Mesenchymal stem cell (in vitro differentiated cells and primary cell): ENCODE data around the gene HDLBP.

ENCODE experiments used
- DNase-seq: peaks from one replicate; pipeline ENCODE4 v3.0.0-alpha.2; 2013
- H2AFZ ChIP-seq: one replicate; pipeline ENCODE4 v1.6.1; 2013; ENCODE audit warnings: low read depth, mild to moderate bottlenecking, control low read depth, inconsistent platforms, low read length, moderate library complexity
- H2AK5ac ChIP-seq: 2 replicates; pipeline ENCODE4 v1.6.1; 2013; ENCODE audit warnings: low read length, moderate library complexity, mild to moderate bottlenecking, inconsistent platforms; ENCODE audit not compliant: severe bottlenecking
- H2BK120ac ChIP-seq: one replicate; pipeline ENCODE4 v1.6.1; 2013; ENCODE audit warnings: low read depth, mild to moderate bottlenecking, inconsistent platforms, low read length, moderate library complexity
- H2BK12ac ChIP-seq, 2 experiments: one replicate each; pipeline ENCODE4 v1.6.1; 2013; ENCODE audit warnings: inconsistent platforms in 2 of 2, low read length in 2 of 2, mild to moderate bottlenecking in 2 of 2, moderate library complexity in 2 of 2, control low read depth in 1 of 2
- H2BK15ac ChIP-seq: one replicate; pipeline ENCODE4 v1.6.1; 2013; ENCODE audit warnings: mild to moderate bottlenecking, low read depth, inconsistent platforms; ENCODE audit not compliant: poor library complexity, severe bottlenecking
- H2BK5ac ChIP-seq: 2 replicates; pipeline ENCODE4 v1.6.1; 2013; ENCODE audit warnings: low read depth, mild to moderate bottlenecking, low read length, control low read depth, inconsistent platforms; ENCODE audit not compliant: poor library complexity, severe bottlenecking
- H3K14ac ChIP-seq, 2 experiments: one replicate each; pipeline ENCODE4 v1.6.1; 2013; ENCODE audit warnings: inconsistent platforms in 2 of 2, low read length in 2 of 2, control low read depth in 1 of 2, mild to moderate bottlenecking in 1 of 2, moderate library complexity in 1 of 2
- H3K18ac ChIP-seq, 2 experiments: one replicate each; pipeline ENCODE4 v1.6.1; 2013; ENCODE audit warnings: inconsistent platforms in 2 of 2, low read length in 2 of 2, control low read depth in 1 of 2, low read depth in 1 of 2, mild to moderate bottlenecking in 1 of 2
- H3K23ac ChIP-seq, 2 experiments: one replicate each; pipeline ENCODE4 v1.6.1; 2013; ENCODE audit warnings: inconsistent platforms in 2 of 2, low read length in 2 of 2, mild to moderate bottlenecking in 2 of 2, moderate library complexity in 2 of 2, control low read depth in 1 of 2
- H3K27ac ChIP-seq: 2 replicates; pipeline ENCODE4 v1.5.1; 2013; ENCODE audit warnings: mild to moderate bottlenecking, moderate library complexity, low read length, control low read depth, inconsistent platforms; ENCODE audit not compliant: poor library complexity, severe bottlenecking
- H3K27me3 ChIP-seq, 2 experiments: 2 replicates each; pipeline versions ENCODE4 v1.6.1 to v1.7.0; 2013; ENCODE audit warnings: low read length in 2 of 2, mild to moderate bottlenecking in 2 of 2, moderate library complexity in 2 of 2, control low read depth in 1 of 2, inconsistent platforms in 1 of 2; ENCODE audit not compliant: control insufficient read depth in 1 of 2, insufficient read depth in 1 of 2
- H3K36me3 ChIP-seq, 2 experiments: 2 replicates each; pipeline versions ENCODE4 v1.6.1 to v1.7.0; 2013; ENCODE audit warnings: low read length in 2 of 2, control low read depth in 1 of 2, inconsistent platforms in 1 of 2, low read depth in 1 of 2, mild to moderate bottlenecking in 1 of 2; ENCODE audit not compliant: insufficient read depth in 2 of 2, control insufficient read depth in 1 of 2
- H3K4ac ChIP-seq, 2 experiments: one replicate each; pipeline ENCODE4 v1.6.1; 2013; ENCODE audit warnings: inconsistent platforms in 2 of 2, low read length in 2 of 2, mild to moderate bottlenecking in 2 of 2, moderate library complexity in 2 of 2, control low read depth in 1 of 2, low read depth in 1 of 2
- H3K4me1 ChIP-seq: 2 replicates; pipeline ENCODE4 v1.6.1; 2013; ENCODE audit warnings: low read depth, low read length, control low read depth; ENCODE audit not compliant: control insufficient read depth, insufficient read depth
- H3K4me2 ChIP-seq: 2 replicates; pipeline ENCODE4 v1.6.1; 2013; ENCODE audit warnings: low read length, mild to moderate bottlenecking, inconsistent platforms; ENCODE audit not compliant: poor library complexity, severe bottlenecking
- H3K4me3 ChIP-seq, 2 experiments: 2 replicates each; pipeline versions ENCODE4 v1.5.1 to v1.7.0; 2013; ENCODE audit warnings: low read length in 2 of 2, mild to moderate bottlenecking in 2 of 2, control low read depth in 1 of 2, low read depth in 1 of 2; ENCODE audit not compliant: insufficient read depth in 1 of 2
- H3K79me1 ChIP-seq: replicated peaks from 2 replicates; pipeline ENCODE4 v1.6.1; 2013; ENCODE audit warnings: mild to moderate bottlenecking, control low read depth, low read length, inconsistent platforms; ENCODE audit not compliant: poor library complexity, severe bottlenecking
- H3K9ac ChIP-seq: 2 replicates; pipeline ENCODE4 v1.7.0; 2013; ENCODE audit warnings: mild to moderate bottlenecking, low read length, moderate library complexity
- H3K9me3 ChIP-seq: 2 replicates; pipeline ENCODE4 v1.7.0; 2013; ENCODE audit warnings: mild to moderate bottlenecking, low read length; ENCODE audit not compliant: control insufficient read depth
- H4K8ac ChIP-seq: one replicate; pipeline ENCODE4 v1.6.1; 2013; ENCODE audit warnings: inconsistent platforms, mild to moderate bottlenecking, low read length, moderate library complexity
- H4K91ac ChIP-seq: one replicate; pipeline ENCODE4 v1.6.1; 2013; ENCODE audit warnings: mild to moderate bottlenecking, low read length, inconsistent platforms
- WGBS: methylation state at CpG from one replicate; pipeline ENCODE4 v1.1.7; 2013; ENCODE audit warnings: mixed read lengths; 5-methylcytosine and 5-hydroxymethylcytosine counted together

Gene HDLBP

DNA sequence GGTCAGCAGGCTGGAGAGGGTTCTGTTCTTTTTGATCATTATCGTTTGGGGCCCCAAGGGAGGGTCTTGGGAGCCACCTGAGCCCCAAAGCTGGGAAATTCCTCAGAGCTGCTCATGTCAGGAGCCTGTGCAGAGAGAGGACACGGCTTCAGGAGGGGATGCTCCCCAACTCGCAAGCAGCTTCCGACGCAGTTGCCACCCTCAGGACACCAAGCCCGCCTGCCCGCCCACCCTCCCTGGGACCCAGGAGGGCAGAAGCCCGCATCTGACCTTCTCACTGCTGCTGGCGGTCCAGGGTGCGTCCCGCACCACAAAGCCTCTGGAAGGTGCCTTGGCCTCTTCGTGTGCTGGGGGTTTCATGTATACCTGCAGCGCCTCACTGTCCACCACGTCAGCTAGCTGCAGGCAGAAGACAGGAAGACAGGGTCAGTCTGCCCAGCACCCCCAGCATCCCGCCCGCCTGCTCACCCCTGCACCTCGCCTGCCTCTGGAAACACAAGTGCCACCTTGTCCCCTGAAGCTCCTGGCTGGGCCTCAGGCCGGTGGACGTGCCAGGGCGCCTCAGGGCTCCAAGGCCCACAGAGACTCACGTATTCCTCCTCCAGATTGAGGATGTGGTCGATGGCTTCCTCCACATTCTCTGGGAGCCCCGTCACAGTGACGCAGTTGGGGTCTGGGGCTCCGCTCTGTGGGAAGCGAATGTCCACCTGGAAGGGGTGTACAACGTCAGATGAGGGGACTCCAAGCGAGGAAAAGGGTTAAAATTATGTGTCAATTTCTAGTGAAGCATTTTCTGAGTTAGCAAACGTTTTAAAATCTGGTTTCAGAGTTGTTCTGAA, 85.7 kb downstream of the HDLBP start:
- Histone ChIP-seq H3K4me1 (peaks cover 9% of the 10 kb centered on the region), H3K9me3 (no peaks in the 10 kb centered on the region), H2AFZ (no peak overlapping the region), H2AK5ac (no peak overlapping the region), H3K27ac (no peak overlapping the region), H2BK15ac (no peak overlapping the region), H3K18ac (no peak overlapping the region), H3K23ac (no peak overlapping the region), H2BK120ac (no peak overlapping the region), H3K4me2 (no peak overlapping the region), H2BK12ac (no peak overlapping the region), H3K79me1 (peaks cover 36% of the 10 kb centered on the region), H3K4me3 (no peak overlapping the region), H3K14ac (no peak overlapping the region), H3K36me3 (peaks cover 97 to 99% of the 10 kb centered on the region in 2 experiments), H3K9ac (no peak overlapping the region), H4K8ac (no peak overlapping the region), H2BK5ac (no peak overlapping the region), H3K27me3 (no peaks in the 10 kb centered on the region), H4K91ac (no peak overlapping the region), H3K4ac (no peak overlapping the region)
- WGBS, result 96% methylated on average over 29 of the region's 29 CpGs
- DNase-seq, result no peak

- no peaks in the 10 kb centered on the region for H3K9me3 ChIP-seq
- no peak overlapping the region for H3K9ac ChIP-seq
- no peak overlapping the region for H2AFZ ChIP-seq
- no peak overlapping the region for H3K4me2 ChIP-seq
- peaks cover 31% of the 10 kb centered on the region for H3K79me1 ChIP-seq
- H3K27ac ChIP-seq, result no peak overlapping the region
- no peak overlapping the region for H3K4me3 ChIP-seq
- H4K8ac ChIP-seq, result no peak overlapping the region
- H3K18ac ChIP-seq, result no peak overlapping the region
- 69% methylated on average over 19 of the region's 20 CpGs for WGBS
- no peak overlapping the region for H3K14ac ChIP-seq
- H3K23ac ChIP-seq, result no peak overlapping the region
- no peak overlapping the region for H3K4ac ChIP-seq
- no peak overlapping the region for H2BK120ac ChIP-seq
- H2BK12ac ChIP-seq, result no peak overlapping the region
- DNase-seq, result no peak
- H2AK5ac ChIP-seq, result no peak overlapping the region
- peaks cover 89 to 99% of the 10 kb centered on the region in 2 experiments for H3K36me3 ChIP-seq
- H3K27me3 ChIP-seq, result no peaks in the 10 kb centered on the region
- peaks cover 15% of the 10 kb centered on the region for H3K4me1 ChIP-seq
- no peak overlapping the region for H2BK15ac ChIP-seq
- H2BK5ac ChIP-seq, result no peak overlapping the region
- H4K91ac ChIP-seq, result no peak overlapping the region
Measured at GRCh38 chr2:241228860-241229516, 86.5 kb downstream of the HDLBP start.

- H2BK15ac ChIP-seq, result no peak overlapping the region
- no peak overlapping the region for H2AFZ ChIP-seq
- no peak overlapping the region for H2BK12ac ChIP-seq
- DNase-seq, result no peak
- no peak overlapping the region for H3K4me2 ChIP-seq
- peaks cover 21% of the 10 kb centered on the region for H3K4me1 ChIP-seq
- no peaks in the 10 kb centered on the region for H3K9me3 ChIP-seq
- WGBS, result 91% methylated on average over 24 of the region's 26 CpGs
- no peaks in the 10 kb centered on the region for H3K27me3 ChIP-seq
- H4K91ac ChIP-seq, result peak overlapping the region; percentile 5
- H2BK5ac ChIP-seq, result no peak overlapping the region
- H3K79me1 ChIP-seq, result peaks cover 27% of the 10 kb centered on the region
- no peak overlapping the region for H3K9ac ChIP-seq
- H2BK120ac ChIP-seq, result no peak overlapping the region
- H2AK5ac ChIP-seq, result no peak overlapping the region
- peaks cover 82 to 94% of the 10 kb centered on the region in 2 experiments for H3K36me3 ChIP-seq
- H4K8ac ChIP-seq, result no peak overlapping the region
- no peak overlapping the region for H3K4ac ChIP-seq
- H3K4me3 ChIP-seq, result no peak overlapping the region
- H3K23ac ChIP-seq, result no peak overlapping the region
- H3K27ac ChIP-seq, result no peak overlapping the region
- H3K18ac ChIP-seq, result no peak overlapping the region
- no peak overlapping the region for H3K14ac ChIP-seq
Measured at GRCh38 chr2:241228081-241228859, 87.2 kb downstream of the HDLBP start.

DNA sequence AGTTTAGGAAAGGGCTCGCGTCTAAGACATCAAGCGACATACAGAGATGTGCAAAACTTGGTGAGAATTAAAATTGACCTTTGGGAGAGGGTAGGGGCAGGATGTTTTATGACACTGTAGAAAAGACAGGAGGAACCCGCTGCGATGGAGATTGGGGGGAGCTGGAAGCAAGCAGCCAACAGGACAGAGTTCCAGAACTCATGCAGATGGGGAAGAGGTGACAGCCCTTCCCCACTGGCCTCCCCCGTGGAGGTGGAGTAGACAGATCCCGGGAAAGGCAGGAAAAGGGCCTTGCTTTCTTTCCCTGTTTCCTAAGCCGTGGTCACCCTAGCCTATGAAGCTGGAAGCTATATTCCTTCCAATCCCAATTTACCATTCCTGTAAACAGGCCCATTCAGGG, 87.9 kb downstream of the HDLBP start:
- Histone ChIP-seq H3K18ac (no peak overlapping the region), H2BK12ac (no peak overlapping the region), H3K4me2 (no peak overlapping the region), H2BK15ac (no peak overlapping the region), H3K9ac (no peak overlapping the region), H3K27me3 (no peaks in the 10 kb centered on the region), H2BK5ac (no peak overlapping the region), H3K14ac (no peak overlapping the region), H3K79me1 (peaks cover 23% of the 10 kb centered on the region), H2BK120ac (no peak overlapping the region), H3K4ac (no peak overlapping the region), H3K4me3 (no peak overlapping the region), H3K27ac (no peak overlapping the region), H2AFZ (no peak overlapping the region), H2AK5ac (no peak overlapping the region), H3K23ac (no peak overlapping the region), H4K8ac (no peak overlapping the region), H3K9me3 (no peaks in the 10 kb centered on the region), H3K36me3 (peaks cover 75 to 90% of the 10 kb centered on the region in 2 experiments), H3K4me1 (peaks cover 20% of the 10 kb centered on the region), H4K91ac (no peak overlapping the region)
- DNase-seq, result no peak
- WGBS, result 90% methylated on average over 8 of the region's 8 CpGs
